GM18870 (cell line): ENCODE results near the gene TRAM2.
"Not testable (repeated sequence)": the region's sequence is repeated elsewhere in the genome, so short reads cannot be mapped to it uniquely, and the experiment has no call there.

ENCODE experiments used
- ATAC-seq: cut with Tn5 transposase; IDR thresholded peaks from one replicate; pipeline ENCODE4 v1.9.1; 2021; ENCODE audit warnings: moderate library complexity; ENCODE audit not compliant: unreplicated experiment

TRAM2 gene

DNA sequence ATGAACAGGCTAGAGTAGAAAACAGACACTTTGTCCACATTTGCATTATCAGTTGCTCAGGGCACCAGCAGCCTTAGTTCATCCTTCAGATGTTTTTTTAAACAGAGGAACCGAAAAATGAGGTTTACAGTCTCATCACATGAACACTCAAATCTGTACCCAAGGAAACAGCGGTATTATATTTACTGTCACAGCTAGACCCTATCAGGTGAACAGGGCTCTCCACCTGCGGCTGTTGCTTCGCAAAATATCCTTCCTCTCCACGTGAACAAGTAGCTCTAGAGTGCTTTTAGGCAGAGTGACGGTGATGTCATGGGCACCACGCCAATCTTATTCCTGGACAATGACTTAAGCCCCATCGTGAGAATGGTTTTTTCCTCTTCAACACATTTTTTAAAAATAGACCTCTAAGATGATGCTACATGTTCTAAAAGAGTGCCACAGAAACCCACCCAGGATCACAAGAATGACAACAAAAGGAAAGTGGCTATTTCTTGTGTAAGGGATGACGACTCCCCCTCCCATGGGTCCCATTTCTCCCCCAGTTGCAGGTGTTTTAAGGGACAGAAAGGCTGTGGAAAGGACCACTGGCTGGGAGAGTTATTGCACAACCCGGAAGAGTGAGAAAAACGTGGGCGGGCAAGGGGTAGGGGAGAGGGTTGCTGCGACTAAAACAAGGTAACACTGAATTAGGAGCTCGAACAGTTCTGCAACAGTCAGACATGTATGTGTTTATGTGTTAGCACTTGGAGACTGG, 79.0 kb downstream of the TRAM2 start:
- peak; percentile 84 for ATAC-seq

DNA sequence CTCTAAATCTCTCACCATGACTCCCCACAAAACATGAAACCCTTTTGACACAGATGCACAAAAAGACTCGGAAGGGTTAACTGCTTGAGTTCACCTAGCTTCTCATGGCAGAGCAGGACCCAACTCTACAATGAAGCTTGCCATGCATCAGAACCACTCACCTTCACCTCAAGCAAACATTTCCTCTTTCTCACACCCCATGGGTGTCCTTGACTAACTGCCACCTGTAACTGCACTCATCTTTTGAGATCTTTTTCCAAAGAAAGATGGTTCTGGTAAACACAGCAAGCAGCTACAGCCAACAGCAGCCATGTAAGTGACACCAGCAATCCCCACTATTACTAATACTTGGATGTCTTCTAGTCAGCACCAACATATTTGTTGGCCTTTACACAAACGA, 80.2 kb downstream of the TRAM2 start:
- no peak for ATAC-seq

- ATAC-seq: no peak
Measured at GRCh38 chr6:52495922-52496321, 80.9 kb downstream of the TRAM2 start.

- no peak for ATAC-seq
Measured at GRCh38 chr6:52494298-52495072, 82.4 kb downstream of the TRAM2 start.

GRCh38 chr6:52493669-52494068, 83.2 kb downstream of the TRAM2 start:
- ATAC-seq: no peak

DNA sequence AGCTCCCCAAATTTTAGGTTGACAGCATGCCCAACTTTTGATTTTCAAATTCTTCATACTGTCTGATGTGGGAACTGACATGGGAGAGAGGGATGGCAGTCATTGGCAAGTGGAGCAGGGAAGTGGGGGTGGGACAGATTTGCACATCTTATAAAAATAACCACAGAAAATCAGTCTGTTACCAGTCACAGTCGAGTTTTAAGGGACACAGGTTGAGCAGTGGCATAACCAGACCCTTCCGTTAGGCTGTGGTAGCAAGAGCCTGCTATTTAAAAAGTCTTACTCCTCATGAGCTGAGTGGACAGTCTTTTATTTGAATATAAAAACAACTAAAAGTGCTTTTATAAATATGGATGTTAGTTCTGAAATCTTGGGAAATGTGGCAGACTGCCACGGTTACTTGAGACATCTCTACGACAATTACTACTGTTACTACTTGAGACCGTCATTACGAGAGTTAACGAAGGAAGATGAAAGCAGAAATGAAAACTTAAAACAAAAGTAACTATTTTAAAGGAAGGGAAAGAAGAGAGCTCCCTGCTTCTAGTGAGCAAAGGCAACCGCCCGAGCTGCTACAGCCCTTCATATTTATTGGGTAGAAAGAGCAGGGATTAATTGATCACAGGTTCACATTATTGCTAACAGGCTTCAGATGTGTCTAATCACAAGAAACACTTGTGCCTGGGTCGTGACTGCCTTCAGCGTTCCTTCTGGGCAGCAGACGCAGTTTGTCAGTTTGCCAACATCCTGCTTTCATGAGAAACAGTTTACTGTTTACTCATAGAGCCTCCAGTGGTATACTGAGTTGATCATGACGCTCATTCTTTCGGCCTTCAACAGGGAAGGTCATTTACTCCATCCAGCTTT, 85.4 kb downstream of the TRAM2 start:
- ATAC-seq: peak; percentile 80

- ATAC-seq: no peak
Measured at GRCh38 chr6:52489881-52490280, 87.0 kb downstream of the TRAM2 start.

- ATAC-seq: no peak
Measured at GRCh38 chr6:52483671-52484003, 93.2 kb downstream of the TRAM2 start.

DNA sequence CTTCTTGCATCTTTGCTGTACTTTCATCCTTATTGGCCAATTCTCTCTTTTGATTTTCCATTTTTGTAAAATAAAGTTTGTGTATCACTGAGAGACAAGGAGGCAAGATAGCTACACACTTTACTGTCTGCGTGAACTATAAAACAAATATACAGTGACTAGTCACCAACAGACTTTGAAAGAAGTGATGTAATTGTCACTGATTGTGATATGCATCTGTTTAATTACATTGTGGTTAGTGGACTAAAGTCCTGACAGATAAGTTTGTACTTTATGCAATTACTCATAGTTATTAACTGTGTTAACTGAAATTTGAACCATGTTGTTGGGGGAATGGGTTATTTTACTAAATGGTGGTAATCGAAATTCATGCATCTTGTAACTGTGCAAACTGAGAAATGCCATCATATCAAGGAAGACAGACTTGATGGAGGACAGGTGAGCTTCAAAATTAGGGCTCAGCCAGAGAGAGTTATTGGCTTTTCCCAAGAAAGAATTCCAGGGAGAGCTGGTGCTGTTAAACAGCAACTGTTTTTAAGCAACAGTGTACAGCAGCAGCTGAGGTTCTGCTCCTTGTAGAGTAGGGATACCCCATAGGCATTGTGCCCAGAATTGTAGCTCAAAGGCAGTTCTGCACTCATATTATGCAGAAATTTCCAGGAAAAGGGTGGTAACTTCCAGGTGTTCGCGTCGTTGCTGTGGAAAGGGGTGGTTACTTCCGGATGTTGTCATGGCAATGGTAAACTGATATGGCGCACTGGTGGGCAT, 93.8 kb downstream of the TRAM2 start:
- ATAC-seq: no peak

GRCh38 chr6:52475307-52475706, 101.6 kb downstream of the TRAM2 start:
- no peak for ATAC-seq

GRCh38 chr6:52474173-52474572, 102.7 kb downstream of the TRAM2 start:
- no peak for ATAC-seq

DNA sequence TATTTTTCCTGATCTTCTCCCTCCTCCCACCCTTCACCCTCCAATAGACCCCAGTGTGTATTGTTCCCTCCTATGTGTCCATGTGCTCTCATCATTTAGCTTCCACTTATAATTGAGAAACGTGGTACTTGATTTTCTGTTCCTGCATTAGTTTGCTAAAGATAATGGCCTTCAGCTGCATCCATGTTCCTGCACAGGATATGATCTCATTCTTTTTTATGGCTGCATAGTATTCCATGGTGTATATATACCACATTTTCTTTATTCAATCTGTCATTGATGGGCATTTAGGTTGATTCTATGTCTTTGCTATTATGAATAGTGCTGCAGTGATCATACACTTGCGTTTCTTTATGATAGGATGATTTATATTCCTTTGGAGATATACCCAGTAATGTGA, 115.7 kb downstream of the TRAM2 start:
- not testable (repeated sequence) for ATAC-seq

- ATAC-seq: no peak
Measured at GRCh38 chr6:52457096-52457495, 119.8 kb downstream of the TRAM2 start.

- ATAC-seq: no peak
Measured at GRCh38 chr6:52454556-52454955, 122.3 kb downstream of the TRAM2 start.
